GM23338 (cell line): ENCODE measurements around the gene PCSK5. TPM values are rescaled to one million over a fixed set of nuclear protein-coding genes. Genes with fewer than 3 reads are reported as not detected.

Source experiments
- ATAC-seq: fragments of 200-7000 bp; cut with Tn5 transposase; 3 replicates; pipeline ENCODE4 v1.9.1; 2020
- DNase-seq: peaks from one replicate; pipeline ENCODE4 v3.0.0-alpha.2; 2015; ENCODE audit warnings: low spot score
- H2AFZ ChIP-seq: fragments of 200-600 bp; sonication (generic); 2 replicates; pipeline ENCODE4 v1.8.0; 2016; ENCODE audit warnings: antibody characterized with exemption, mild to moderate bottlenecking, moderate library complexity
- H3F3A ChIP-seq: fragments of 200-600 bp; sonication (generic); replicated peaks from 2 replicates; pipeline ENCODE4 v1.8.0; 2017; ENCODE audit warnings: antibody characterized with exemption, mixed run types, low read depth
- H3K27ac ChIP-seq: fragments of 200-600 bp; sonication (generic); 2 replicates; pipeline ENCODE4 v1.6.1; 2016; ENCODE audit warnings: low read depth
- H3K27me3 ChIP-seq: fragments of 200-600 bp; sonication (generic); 2 replicates; pipeline ENCODE4 v1.8.0; 2016; ENCODE audit warnings: mild to moderate bottlenecking, mixed run types, moderate library complexity; ENCODE audit not compliant: insufficient read depth
- H3K36me3 ChIP-seq: fragments of 200-600 bp; sonication (generic); 2 replicates; pipeline ENCODE4 v1.8.0; 2016; ENCODE audit warnings: mild to moderate bottlenecking; ENCODE audit not compliant: insufficient read depth
- H3K4me1 ChIP-seq: fragments of 200-600 bp; sonication (generic); 2 replicates; pipeline ENCODE4 v1.8.0; 2016; ENCODE audit warnings: mild to moderate bottlenecking, moderate library complexity; ENCODE audit not compliant: insufficient read depth
- H3K4me2 ChIP-seq: fragments of 200-600 bp; sonication (generic); 2 replicates; pipeline ENCODE4 v1.7.1; 2017; ENCODE audit warnings: mixed run types
- H3K4me3 ChIP-seq: fragments of 200-600 bp; sonication (generic); 2 replicates; pipeline ENCODE4 v1.6.1; 2016; ENCODE audit warnings: mixed run types
- H3K79me2 ChIP-seq: fragments of 200-600 bp; sonication (generic); replicated peaks from 2 replicates; pipeline ENCODE4 v1.8.0; 2017; ENCODE audit warnings: mild to moderate bottlenecking; ENCODE audit not compliant: insufficient read depth
- H3K9me2 ChIP-seq: fragments of 200-600 bp; sonication (generic); 2 replicates; pipeline ENCODE4 v1.8.0; 2017; ENCODE audit not compliant: insufficient read depth
- H4K20me1 ChIP-seq: fragments of 200-600 bp; sonication (generic); replicated peaks from 2 replicates; pipeline ENCODE4 v1.8.0; 2017; ENCODE audit warnings: mild to moderate bottlenecking; ENCODE audit not compliant: insufficient read depth
- H3K27ac Mint-ChIP-seq: 2 replicates; pipeline ENCODE4 v1.8.0; 2020; ENCODE audit warnings: inconsistent platforms, mild to moderate bottlenecking, moderate library complexity, mixed read lengths
- H3K27me3 Mint-ChIP-seq: 3 replicates; pipeline ENCODE4 v1.8.0; 2022; ENCODE audit warnings: low read depth, mild to moderate bottlenecking, moderate library complexity, mixed read lengths, inconsistent platforms; ENCODE audit not compliant: insufficient read depth, poor library complexity
- H3K36me3 Mint-ChIP-seq: 3 replicates; pipeline ENCODE4 v1.8.0; 2021; ENCODE audit warnings: low read depth, mild to moderate bottlenecking, inconsistent platforms, moderate library complexity, mixed read lengths
- H3K4me1 Mint-ChIP-seq: 3 replicates; pipeline ENCODE4 v1.8.0; 2020; ENCODE audit warnings: mild to moderate bottlenecking, inconsistent platforms, mixed read lengths
- H3K4me3 Mint-ChIP-seq: 3 replicates; pipeline ENCODE4 v1.8.0; 2021; ENCODE audit warnings: moderate library complexity, mild to moderate bottlenecking, inconsistent platforms, mixed read lengths
- H3K9me3 Mint-ChIP-seq: 3 replicates; pipeline ENCODE4 v1.8.0; 2020; ENCODE audit warnings: moderate library complexity, mild to moderate bottlenecking, inconsistent platforms, mixed read lengths
- CREB1 ChIP-seq: fragments of 250-450 bp; sonication (Bioruptor Pico); IDR thresholded peaks from 2 replicates; pipeline ENCODE4 v1.5.0; 2020; ENCODE audit warnings: low read depth, mild to moderate bottlenecking, moderate library complexity
- CTCF ChIP-seq, 2 experiments: fragments of 200-600 bp in 1 of 2; sonication (generic) in 1 of 2; conservative IDR thresholded peaks; 2 replicates each; pipeline versions ENCODE4 v1.5.1 to v1.6.1; 2016 to 2017; ENCODE audit warnings: antibody characterized with exemption in 2 of 2, low read depth in 2 of 2, mild to moderate bottlenecking in 2 of 2, moderate library complexity in 1 of 2
- ETS1 ChIP-seq: IDR thresholded peaks from 2 replicates; pipeline ENCODE4 v1.6.1; 2016; ENCODE audit warnings: antibody characterized with exemption
- EZH2 ChIP-seq: fragments of 200-600 bp; sonication (generic); IDR thresholded peaks from one replicate; pipeline ENCODE4 v1.8.0; 2017; ENCODE audit warnings: antibody characterized with exemption, mild to moderate bottlenecking, low read depth; ENCODE audit not compliant: unreplicated experiment
- EZH2phosphoT487 ChIP-seq: fragments of 200-600 bp; sonication (generic); IDR thresholded peaks from one replicate; pipeline ENCODE4 v1.8.1; 2018; ENCODE audit warnings: antibody characterized with exemption; ENCODE audit not compliant: unreplicated experiment
- JUNB ChIP-seq: IDR thresholded peaks from one replicate; pipeline ENCODE4 v1.6.1; 2016; ENCODE audit warnings: antibody characterized with exemption; ENCODE audit not compliant: unreplicated experiment
- NANOG ChIP-seq: IDR thresholded peaks from 2 replicates; pipeline ENCODE4 v1.6.1; 2016; ENCODE audit warnings: antibody characterized with exemption, borderline replicate concordance
- POLR2AphosphoS5 ChIP-seq: IDR thresholded peaks from 2 replicates; pipeline ENCODE4 v1.6.1; 2016; ENCODE audit warnings: antibody characterized with exemption, low read depth
- STAT1 ChIP-seq: IDR thresholded peaks from one replicate; pipeline ENCODE4 v1.6.1; 2016; ENCODE audit warnings: antibody characterized with exemption; ENCODE audit not compliant: unreplicated experiment
- ZNF114 ChIP-seq: fragments of 250-450 bp; sonication (Bioruptor Pico); IDR thresholded peaks from 2 replicates; pipeline ENCODE4 v1.5.0; 2020; ENCODE audit warnings: mild to moderate bottlenecking, moderate library complexity
- polyA plus RNA-seq: library from polyadenylated mRNA; unstranded; fragments of >200 nt; fragmentation: Nextera tagmentation; extraction: Ambion mirVana; gene quantifications from 2 replicates; pipeline ENCODE4 v1.2.1, GENCODE V29; 2016
- total RNA-seq: library from RNA; depleted of rRNA; stranded (reverse); fragments of >200 nt; shearing (Covaris generic); gene quantifications from 2 replicates; pipeline ENCODE4 v1.2.3, GENCODE V29; 2014
- TF ChIP-seq, protein P1 (sequence below): IDR thresholded peaks from one replicate; pipeline ENCODE4 v1.6.1; 2018; ENCODE audit warnings: antibody characterized with exemption; ENCODE audit not compliant: unreplicated experiment

Gene PCSK5
- total and polyA plus RNA-seq, 2 experiments from 2014 or later = 12.3 to 34.8 TPM

DNA sequence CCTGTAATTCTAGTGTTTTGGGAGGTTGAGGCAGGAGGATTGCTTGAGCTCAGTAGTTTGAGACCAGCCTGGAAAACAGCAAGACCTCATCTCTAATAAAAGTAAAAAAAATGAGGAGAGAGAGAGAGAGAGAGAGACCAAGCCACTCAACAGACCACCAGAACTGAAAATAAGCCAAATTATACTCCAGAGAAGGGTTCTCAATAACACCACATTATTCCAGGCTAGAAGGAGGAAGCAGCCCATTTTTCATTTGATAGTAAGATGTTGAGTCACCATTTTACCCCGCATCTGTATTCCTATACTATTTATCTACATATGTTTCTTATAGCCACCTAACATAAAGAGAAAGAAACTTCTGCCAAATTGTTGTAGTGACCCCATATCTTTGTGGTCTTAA, 134.8 kb downstream of the PCSK5 start:
- Histone ChIP-seq H3K27me3 (no peaks in the 10 kb centered on the region), H3K4me1 (peaks cover 22% of the 10 kb centered on the region), H3K79me2 (peaks cover 9% of the 10 kb centered on the region; the same call in 1 of the 2 replicates), H3K4me2 (no peak overlapping the region), H2AFZ (no peak overlapping the region), H3K27ac (no peak overlapping the region), H4K20me1 (peaks cover 4% of the 10 kb centered on the region; the same call in 1 of the 2 replicates), H3K36me3 (peaks cover 10% of the 10 kb centered on the region; the same call in 1 of the 2 replicates), H3K4me3 (no peak overlapping the region), H3F3A (no peaks in the 10 kb centered on the region), H3K9me2 (no peaks in the 10 kb centered on the region)
- TF ChIP-seq JUNB (no peak), ZNF114 (CRISPR knock-in tag) (no peak), STAT1 (no peak), POLR2AphosphoS5 (no peak), ETS1 (no peak)
- TF ChIP-seq, protein P1, sequence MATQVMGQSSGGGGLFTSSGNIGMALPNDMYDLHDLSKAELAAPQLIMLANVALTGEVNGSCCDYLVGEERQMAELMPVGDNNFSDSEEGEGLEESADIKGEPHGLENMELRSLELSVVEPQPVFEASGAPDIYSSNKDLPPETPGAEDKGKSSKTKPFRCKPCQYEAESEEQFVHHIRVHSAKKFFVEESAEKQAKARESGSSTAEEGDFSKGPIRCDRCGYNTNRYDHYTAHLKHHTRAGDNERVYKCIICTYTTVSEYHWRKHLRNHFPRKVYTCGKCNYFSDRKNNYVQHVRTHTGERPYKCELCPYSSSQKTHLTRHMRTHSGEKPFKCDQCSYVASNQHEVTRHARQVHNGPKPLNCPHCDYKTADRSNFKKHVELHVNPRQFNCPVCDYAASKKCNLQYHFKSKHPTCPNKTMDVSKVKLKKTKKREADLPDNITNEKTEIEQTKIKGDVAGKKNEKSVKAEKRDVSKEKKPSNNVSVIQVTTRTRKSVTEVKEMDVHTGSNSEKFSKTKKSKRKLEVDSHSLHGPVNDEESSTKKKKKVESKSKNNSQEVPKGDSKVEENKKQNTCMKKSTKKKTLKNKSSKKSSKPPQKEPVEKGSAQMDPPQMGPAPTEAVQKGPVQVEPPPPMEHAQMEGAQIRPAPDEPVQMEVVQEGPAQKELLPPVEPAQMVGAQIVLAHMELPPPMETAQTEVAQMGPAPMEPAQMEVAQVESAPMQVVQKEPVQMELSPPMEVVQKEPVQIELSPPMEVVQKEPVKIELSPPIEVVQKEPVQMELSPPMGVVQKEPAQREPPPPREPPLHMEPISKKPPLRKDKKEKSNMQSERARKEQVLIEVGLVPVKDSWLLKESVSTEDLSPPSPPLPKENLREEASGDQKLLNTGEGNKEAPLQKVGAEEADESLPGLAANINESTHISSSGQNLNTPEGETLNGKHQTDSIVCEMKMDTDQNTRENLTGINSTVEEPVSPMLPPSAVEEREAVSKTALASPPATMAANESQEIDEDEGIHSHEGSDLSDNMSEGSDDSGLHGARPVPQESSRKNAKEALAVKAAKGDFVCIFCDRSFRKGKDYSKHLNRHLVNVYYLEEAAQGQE = no peak
- peaks cover 40% of the 10 kb centered on the region for H3K4me1 Mint-ChIP-seq
- DNase-seq (no peak), ATAC-seq (no peak)
- H3K36me3 Mint-ChIP-seq = peaks cover 18% of the 10 kb centered on the region; the same call in 2 of the 3 replicates
- no peaks in the 10 kb centered on the region for H3K9me3 Mint-ChIP-seq
- no peaks in the 10 kb centered on the region for H3K27me3 Mint-ChIP-seq
- H3K27ac Mint-ChIP-seq = no peak overlapping the region
- no peak overlapping the region for H3K4me3 Mint-ChIP-seq

DNA sequence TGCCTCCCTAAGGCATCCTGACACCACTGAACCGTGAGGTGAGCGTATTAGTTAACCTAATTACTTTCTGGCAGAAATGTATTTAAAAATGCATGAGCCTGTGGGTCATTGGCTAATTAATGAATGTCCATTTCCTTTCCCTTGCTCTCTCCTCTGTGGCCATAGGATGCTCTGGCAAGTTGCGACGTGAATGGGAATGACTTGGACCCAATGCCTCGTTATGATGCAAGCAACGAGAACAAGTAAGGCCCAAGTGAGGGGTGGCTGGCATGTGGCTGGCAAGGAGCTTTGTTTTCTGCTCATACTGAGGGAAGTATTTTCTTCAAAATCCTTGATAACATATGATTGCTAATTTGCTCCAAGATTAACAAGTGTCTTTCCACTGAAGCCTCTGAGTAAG, 136.3 kb downstream of the PCSK5 start:
- peaks cover 14% of the 10 kb centered on the region; the same call in 1 of the 2 replicates for H3K36me3 ChIP-seq
- peaks cover 4% of the 10 kb centered on the region; the same call in 1 of the 2 replicates for H4K20me1 ChIP-seq
- no peak overlapping the region for H3K4me2 ChIP-seq
- no peak overlapping the region for H2AFZ ChIP-seq
- peaks cover 5% of the 10 kb centered on the region; the same call in 1 of the 2 replicates for H3K79me2 ChIP-seq
- no peaks in the 10 kb centered on the region for H3K27me3 ChIP-seq
- H3F3A ChIP-seq = no peaks in the 10 kb centered on the region
- Mint-ChIP-seq H3K4me1 (peaks cover 27% of the 10 kb centered on the region), H3K9me3 (no peaks in the 10 kb centered on the region), H3K36me3 (peaks cover 23% of the 10 kb centered on the region; the same call in 2 of the 3 replicates), H3K27me3 (no peaks in the 10 kb centered on the region), H3K27ac (peak overlapping the region; percentile 74), H3K4me3 (no peak overlapping the region)
- no peak for DNase-seq
- H3K4me1 ChIP-seq = peaks cover 7% of the 10 kb centered on the region
- no peak overlapping the region for H3K4me3 ChIP-seq
- H3K27ac ChIP-seq = no peak overlapping the region
- no peak for ATAC-seq
- H3K9me2 ChIP-seq = no peaks in the 10 kb centered on the region
- TF ChIP-seq JUNB (no peak), CREB1 (CRISPR knock-in tag) (no peak), NANOG (no peak), CTCF (conservative IDR thresholded peaks at IDR 0.05; ENCODE audit: low read depth in 2 of 2) (no peak), EZH2phosphoT487 (no peak), ZNF114 (CRISPR knock-in tag) (no peak), EZH2 (no peak)
